Natural killer cell (primary cell): ENCODE measurements around the gene TNFRSF25. TPM values are rescaled to one million over a fixed set of nuclear protein-coding genes. Genes with fewer than 3 reads are reported as not detected.

Experiments
- ATAC-seq, 3 donors: fragments of 150-1000 bp in 2 of 3; fragments of 200-7000 bp in 1 of 3; cut with Tn5 transposase; 1 replicate in 1 of 3; 2 replicates in 2 of 3; pipeline ENCODE4 v1.10.0; 2021; ENCODE audit warnings: mild to moderate bottlenecking in 2 of 3, moderate library complexity in 2 of 3
- DNase-seq, 2 donors: peaks; one replicate each; pipeline versions ENCODE4 v3.0.0 to v3.0.0-alpha.2; 2013 to 2021; ENCODE audit warnings: mixed read lengths in 1 of 2
- H3K27ac ChIP-seq: one replicate; pipeline ENCODE4 v1.5.1; 2013; ENCODE audit warnings: mild to moderate bottlenecking, low read length
- H3K27me3 ChIP-seq: one replicate; pipeline ENCODE4 v1.6.1; 2013; ENCODE audit warnings: low read length; ENCODE audit not compliant: control insufficient read depth, insufficient read depth
- H3K36me3 ChIP-seq: one replicate; pipeline ENCODE4 v1.6.1; 2013; ENCODE audit warnings: low read length; ENCODE audit not compliant: control insufficient read depth, insufficient read depth
- H3K4me1 ChIP-seq: one replicate; pipeline ENCODE4 v1.6.1; 2013; ENCODE audit warnings: low read length; ENCODE audit not compliant: control insufficient read depth, insufficient read depth
- H3K4me3 ChIP-seq: one replicate; pipeline ENCODE4 v1.5.1; 2013; ENCODE audit warnings: low read length
- H3K9me3 ChIP-seq: one replicate; pipeline ENCODE4 v1.6.1; 2013; ENCODE audit warnings: low read length; ENCODE audit not compliant: control insufficient read depth, insufficient read depth
- H3K27ac Mint-ChIP-seq, 2 donors: one replicate each; pipeline ENCODE4 v1.8.0; 2022; ENCODE audit warnings: mild to moderate bottlenecking in 2 of 2, mixed read lengths in 2 of 2, moderate library complexity in 1 of 2
- H3K27me3 Mint-ChIP-seq, 2 donors: one replicate each; pipeline ENCODE4 v1.8.0; 2022; ENCODE audit warnings: low read depth in 2 of 2, mixed read lengths in 2 of 2
- H3K36me3 Mint-ChIP-seq: one replicate; pipeline ENCODE4 v1.8.0; 2022; ENCODE audit warnings: mixed read lengths
- H3K4me1 Mint-ChIP-seq, 2 donors: one replicate each; pipeline ENCODE4 v1.8.0; 2022; ENCODE audit warnings: mixed read lengths in 2 of 2
- H3K4me3 Mint-ChIP-seq: one replicate; pipeline ENCODE4 v1.8.0; 2022; ENCODE audit warnings: mild to moderate bottlenecking, moderate library complexity, mixed read lengths
- H3K9me3 Mint-ChIP-seq, 2 donors: one replicate each; pipeline ENCODE4 v1.8.0; 2022; ENCODE audit warnings: mixed read lengths in 2 of 2
- CTCF ChIP-seq: fragments of 200-600 bp; IDR thresholded peaks from one replicate; pipeline ENCODE4 v1.8.0; 2022; ENCODE audit warnings: antibody characterized with exemption
- WGBS: methylation state at CpG from one replicate; pipeline ENCODE4 v1.1.7; 2013; ENCODE audit warnings: missing lambda C conversion rate; ENCODE audit not compliant: insufficient coverage; 5-methylcytosine and 5-hydroxymethylcytosine counted together
- intact Hi-C: fragments of 100-400 bp; cut with micrococcal nuclease; formaldehyde crosslinking; loops from one replicate; pipeline ENCODE4 v1.14.2; 2022
- total RNA-seq, 4 donors: library from RNA; stranded (reverse); fragments of 120-200 nt in 1 of 4; gene quantifications; one replicate each; pipeline versions ENCODE4 v1.2.3 to v1.2.4, GENCODE V29; 2013 to 2022

Gene TNFRSF25
- total RNA-seq, 3 donors from 2014 or later (not counting 1 experiment from before 2014, with no cell fraction given) = 14.5 to 41.5 (median 19.9) TPM

- Histone ChIP-seq H3K27me3 (peaks cover 11% of the 10 kb centered on the region), H3K4me3 (peak overlapping the region; percentile 57), H3K4me1 (peaks cover 24% of the 10 kb centered on the region), H3K9me3 (no peaks in the 10 kb centered on the region), H3K36me3 (no peaks in the 10 kb centered on the region), H3K27ac (no peak overlapping the region)
- no peaks in the 10 kb centered on the region for H3K36me3 Mint-ChIP-seq
- no peak for TF ChIP-seq CTCF
- DNase-seq (no peak), ATAC-seq (no peak)
- H3K27me3 Mint-ChIP-seq = peaks cover 22 to 26% of the 10 kb centered on the region in 2 donors
- peak overlapping the region; percentile 72 for H3K4me3 Mint-ChIP-seq
- 57% methylated on average over 6 of the region's 6 CpGs for WGBS
- H3K27ac Mint-ChIP-seq = no peak overlapping the region
- intact Hi-C loops = no loop called here
- peaks cover 7 to 21% of the 10 kb centered on the region in 2 donors for H3K4me1 Mint-ChIP-seq
- H3K9me3 Mint-ChIP-seq = no peaks in the 10 kb centered on the region
Measured at GRCh38 chr1:6491081-6491449, 25.1 kb upstream of the TNFRSF25 start.

GRCh38 chr1:6490181-6491080 is 24.5 kb upstream of the TNFRSF25 start:
- no peak overlapping the region for H3K27ac ChIP-seq
- peak in 1 of 2 donors; percentile 71 for DNase-seq
- WGBS = 1% methylated on average over 70 of the region's 70 CpGs
- Mint-ChIP-seq H3K4me1 (peaks cover 7 to 25% of the 10 kb centered on the region in 2 donors), H3K4me3 (peak overlapping the region; percentile 72), H3K27me3 (peaks cover 23 to 27% of the 10 kb centered on the region in 2 donors), H3K36me3 (no peaks in the 10 kb centered on the region), H3K27ac (peak overlapping the region in 1 of 2 donors; percentile 45), H3K9me3 (no peaks in the 10 kb centered on the region)
- ATAC-seq = peak; percentile 38 to 53 (median 44)
- H3K4me3 ChIP-seq = peak overlapping the region; percentile 57
- peaks cover 29% of the 10 kb centered on the region for H3K4me1 ChIP-seq
- H3K36me3 ChIP-seq = no peaks in the 10 kb centered on the region
- H3K9me3 ChIP-seq = no peaks in the 10 kb centered on the region
- intact Hi-C loops = no loop called here
- TF ChIP-seq CTCF = peak; percentile 42
- peaks cover 15% of the 10 kb centered on the region for H3K27me3 ChIP-seq

GRCh38 chr1:6489799-6490180 is 23.8 kb upstream of the TNFRSF25 start:
- H3K4me3 Mint-ChIP-seq = peak overlapping the region; percentile 72
- intact Hi-C loops = no loop called here
- Histone ChIP-seq H3K36me3 (no peaks in the 10 kb centered on the region), H3K4me1 (peaks cover 29% of the 10 kb centered on the region), H3K27ac (no peak overlapping the region), H3K27me3 (peaks cover 18% of the 10 kb centered on the region), H3K9me3 (no peaks in the 10 kb centered on the region), H3K4me3 (peak overlapping the region; percentile 57)
- H3K36me3 Mint-ChIP-seq = no peaks in the 10 kb centered on the region
- peak; percentile 89 for TF ChIP-seq CTCF
- ATAC-seq = peak; percentile 70 to 76 (median 75)
- peaks cover 23 to 28% of the 10 kb centered on the region in 2 donors for H3K27me3 Mint-ChIP-seq
- peak; percentile 65 to 90 for DNase-seq
- 13% methylated on average over 21 of the region's 21 CpGs for WGBS
- no peaks in the 10 kb centered on the region for H3K9me3 Mint-ChIP-seq
- peak overlapping the region in 1 of 2 donors; percentile 45 for H3K27ac Mint-ChIP-seq
- H3K4me1 Mint-ChIP-seq = peaks cover 7 to 27% of the 10 kb centered on the region in 2 donors
